ENCODE results near the gene NDUFB5. TPM values are rescaled to one million over a fixed set of nuclear protein-coding genes. Genes with fewer than 3 reads are reported as not detected.

NDUFB5 gene
- total RNA-seq, 1 experiment from 2014 or later: 373 TPM

- in situ Hi-C loops (cut with HindIII; ENCODE audit: low pct_unique_long_range_greater_than_20kb, low sequenced_read_pairs): no loop called here
- no peak for DNase-seq (ENCODE audit: low read depth, low spot score)
These were observed 61.9 kb downstream of the NDUFB5 start for GRCh38 chr3:179666436-179667035.

- DNase-seq (ENCODE audit: low read depth, low spot score): no peak
- in situ Hi-C loops (cut with HindIII; ENCODE audit: low pct_unique_long_range_greater_than_20kb, low sequenced_read_pairs): no loop called here
These were observed 63.8 kb downstream of the NDUFB5 start for GRCh38 chr3:179668429-179668828.

GRCh38 chr3:179670311-179670710, 65.7 kb downstream of the NDUFB5 start:
- in situ Hi-C loops (cut with HindIII; ENCODE audit: low pct_unique_long_range_greater_than_20kb, low sequenced_read_pairs): no loop called here
- DNase-seq (ENCODE audit: low read depth, low spot score): no peak

- in situ Hi-C loops (cut with HindIII; ENCODE audit: low pct_unique_long_range_greater_than_20kb, low sequenced_read_pairs): no loop called here
- DNase-seq (ENCODE audit: low read depth, low spot score): no peak
These were observed 66.7 kb downstream of the NDUFB5 start for GRCh38 chr3:179671309-179671708.

DNA sequence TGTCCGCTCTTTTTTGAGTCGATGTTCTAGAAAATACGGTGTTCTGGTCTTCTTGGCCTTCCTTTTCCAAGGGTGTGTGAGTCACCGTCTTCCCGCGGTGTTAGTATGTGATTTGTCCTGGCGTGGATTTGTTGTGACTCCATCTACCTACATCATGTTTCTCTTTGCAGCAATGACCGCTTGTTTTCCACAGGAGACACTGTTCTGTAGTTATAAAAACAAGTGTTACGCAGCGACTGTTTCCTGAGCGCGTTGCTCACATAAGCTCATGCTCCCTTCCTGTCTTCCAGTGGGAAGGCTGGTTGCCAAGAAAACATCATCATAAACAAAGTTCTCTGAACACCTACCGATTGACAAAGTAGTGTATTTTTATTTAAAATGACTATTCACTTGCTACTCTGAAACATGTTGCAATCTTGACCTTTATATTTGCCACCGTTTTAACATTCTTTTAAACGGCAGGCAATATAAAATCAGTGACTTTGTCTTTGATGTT, 67.2 kb downstream of the NDUFB5 start:
- DNase-seq (ENCODE audit: low read depth, low spot score): no peak
- in situ Hi-C loops (cut with HindIII; ENCODE audit: low pct_unique_long_range_greater_than_20kb, low sequenced_read_pairs): no loop called here

- no peak for DNase-seq (ENCODE audit: low read depth, low spot score)
- in situ Hi-C loops (cut with HindIII; ENCODE audit: low pct_unique_long_range_greater_than_20kb, low sequenced_read_pairs): no loop called here
These were observed 68.3 kb downstream of the NDUFB5 start for GRCh38 chr3:179672918-179673317.

- in situ Hi-C loops (cut with HindIII; ENCODE audit: low pct_unique_long_range_greater_than_20kb, low sequenced_read_pairs): no loop called here
- DNase-seq (ENCODE audit: low read depth, low spot score): no peak
These were observed 68.9 kb downstream of the NDUFB5 start for GRCh38 chr3:179673523-179673922.

DNA sequence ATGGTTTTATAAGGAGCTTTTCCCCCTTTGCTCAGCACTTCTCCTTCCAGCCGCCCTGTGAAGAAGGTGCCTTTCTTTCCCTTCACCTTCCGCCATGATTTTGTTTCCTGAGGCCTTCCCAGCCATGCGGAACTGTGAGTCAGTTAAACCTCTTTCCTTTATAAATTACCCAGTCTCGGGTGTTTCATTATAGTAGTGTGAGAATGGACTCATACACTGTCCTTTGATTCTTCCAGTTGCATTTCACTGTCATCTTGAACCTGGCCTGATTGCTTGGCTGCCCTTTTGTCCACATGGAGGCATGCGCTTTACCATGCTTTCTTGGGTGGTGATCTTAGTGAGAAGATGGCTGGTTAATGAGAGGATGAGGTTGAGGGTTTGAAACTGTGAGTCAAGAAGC, 71.5 kb downstream of the NDUFB5 start:
- in situ Hi-C loops (cut with HindIII; ENCODE audit: low pct_unique_long_range_greater_than_20kb, low sequenced_read_pairs): no loop called here
- no peak for DNase-seq (ENCODE audit: low read depth, low spot score)

Small RNAs within 50 kb of the gene (small RNA-seq; reads per million reads assigned to genes)
- gene AC090425.1 (0 reads per million in 2 experiments), gene RF01210 (0 to 0.08 reads per million in 2 experiments)

Other genes with a start within 250 kb of the NDUFB5 start
- gene GNB4, start 153.3 kb upstream of the NDUFB5 start, total RNA-seq (2014; rRNA removed; shearing (Covaris generic)): 44.3 and 46.7 TPM in 2 replicates
- 84.5 and 90.1 TPM in 2 replicates for gene ACTL6A, start 41.9 kb upstream of the NDUFB5 start, total RNA-seq (2014; rRNA removed; shearing (Covaris generic))
- gene MRPL47, start 156 bp upstream of the NDUFB5 start, total RNA-seq (2014; rRNA removed; shearing (Covaris generic)): 61.5 and 65.0 TPM in 2 replicates
- 7.1 and 8.3 TPM in 2 replicates for gene USP13, start 48.2 kb downstream of the NDUFB5 start, total RNA-seq (2014; rRNA removed; shearing (Covaris generic))